GM12864 (cell line): ENCODE data around the gene TBC1D14.
A peak's percentile ranks its signal among the peaks of the same experiment; 100 is the strongest.

ENCODE experiments used
- DNase-seq: peaks from one replicate; pipeline ENCODE4 v3.0.0-alpha.2; 2011; ENCODE audit warnings: low read depth
- H3K4me3 ChIP-seq: 2 replicates; pipeline ENCODE4 v1.5.1; 2011; ENCODE audit warnings: mild to moderate bottlenecking, low read depth, low read length, control low read depth
- TF ChIP-seq, protein P1 (sequence below): IDR thresholded peaks from 2 replicates; pipeline ENCODE4 v1.5.1; 2011; ENCODE audit warnings: low read depth, mild to moderate bottlenecking, moderate library complexity, low read length, control low read depth, inconsistent platforms; ENCODE audit errors: missing control alignments

The TBC1D14 gene

DNA sequence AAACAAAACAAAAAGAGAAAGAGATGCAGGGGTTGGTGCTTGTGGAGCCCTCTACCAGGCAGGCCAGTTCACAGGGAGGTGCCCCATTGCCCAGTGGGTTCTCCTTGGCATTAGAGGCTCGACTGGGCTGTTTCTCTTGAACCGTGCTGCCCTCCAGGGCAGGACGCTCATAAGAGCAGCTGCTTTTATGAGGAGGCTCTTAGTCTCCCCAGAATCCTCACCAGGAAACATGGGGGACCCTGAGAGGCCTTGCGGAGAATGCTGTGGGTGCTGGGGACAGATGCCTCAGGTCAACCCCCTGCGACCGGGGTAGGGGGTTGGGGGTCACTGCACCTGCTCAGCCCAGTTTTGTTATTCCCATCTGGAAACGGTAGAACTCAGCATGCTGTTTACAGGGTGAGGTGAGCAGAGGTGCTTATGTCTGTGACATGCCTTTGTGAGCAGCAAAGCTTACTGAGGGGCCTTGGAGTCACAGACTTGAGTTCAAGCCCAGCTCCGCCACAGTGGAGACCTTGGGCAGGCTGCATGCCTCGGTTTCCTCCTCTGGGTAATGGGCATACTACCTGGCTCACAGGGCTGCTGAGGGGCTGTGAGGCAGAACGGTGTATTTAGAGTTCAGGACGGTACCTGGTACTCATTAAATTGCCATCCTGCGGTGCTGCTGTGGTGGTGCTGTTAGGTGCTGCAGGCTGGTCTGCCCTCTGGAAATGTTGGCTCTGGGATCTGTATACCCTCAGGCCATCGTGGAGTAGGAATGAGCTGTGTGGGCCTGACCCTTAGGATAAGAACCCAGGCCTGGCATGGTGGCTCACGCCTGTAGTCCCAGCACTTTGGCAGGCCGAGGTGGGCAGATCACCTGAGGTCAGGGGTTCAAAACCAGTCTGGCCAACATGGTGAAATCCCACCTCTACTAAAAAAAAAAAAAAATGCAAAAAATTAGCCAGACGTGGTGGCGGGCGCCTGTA, 5.7 kb downstream of the TBC1D14 start:
- no peak overlapping the region for H3K4me3 ChIP-seq
- TF ChIP-seq, protein P1, sequence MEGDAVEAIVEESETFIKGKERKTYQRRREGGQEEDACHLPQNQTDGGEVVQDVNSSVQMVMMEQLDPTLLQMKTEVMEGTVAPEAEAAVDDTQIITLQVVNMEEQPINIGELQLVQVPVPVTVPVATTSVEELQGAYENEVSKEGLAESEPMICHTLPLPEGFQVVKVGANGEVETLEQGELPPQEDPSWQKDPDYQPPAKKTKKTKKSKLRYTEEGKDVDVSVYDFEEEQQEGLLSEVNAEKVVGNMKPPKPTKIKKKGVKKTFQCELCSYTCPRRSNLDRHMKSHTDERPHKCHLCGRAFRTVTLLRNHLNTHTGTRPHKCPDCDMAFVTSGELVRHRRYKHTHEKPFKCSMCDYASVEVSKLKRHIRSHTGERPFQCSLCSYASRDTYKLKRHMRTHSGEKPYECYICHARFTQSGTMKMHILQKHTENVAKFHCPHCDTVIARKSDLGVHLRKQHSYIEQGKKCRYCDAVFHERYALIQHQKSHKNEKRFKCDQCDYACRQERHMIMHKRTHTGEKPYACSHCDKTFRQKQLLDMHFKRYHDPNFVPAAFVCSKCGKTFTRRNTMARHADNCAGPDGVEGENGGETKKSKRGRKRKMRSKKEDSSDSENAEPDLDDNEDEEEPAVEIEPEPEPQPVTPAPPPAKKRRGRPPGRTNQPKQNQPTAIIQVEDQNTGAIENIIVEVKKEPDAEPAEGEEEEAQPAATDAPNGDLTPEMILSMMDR: no peak
- no peak for DNase-seq

DNA sequence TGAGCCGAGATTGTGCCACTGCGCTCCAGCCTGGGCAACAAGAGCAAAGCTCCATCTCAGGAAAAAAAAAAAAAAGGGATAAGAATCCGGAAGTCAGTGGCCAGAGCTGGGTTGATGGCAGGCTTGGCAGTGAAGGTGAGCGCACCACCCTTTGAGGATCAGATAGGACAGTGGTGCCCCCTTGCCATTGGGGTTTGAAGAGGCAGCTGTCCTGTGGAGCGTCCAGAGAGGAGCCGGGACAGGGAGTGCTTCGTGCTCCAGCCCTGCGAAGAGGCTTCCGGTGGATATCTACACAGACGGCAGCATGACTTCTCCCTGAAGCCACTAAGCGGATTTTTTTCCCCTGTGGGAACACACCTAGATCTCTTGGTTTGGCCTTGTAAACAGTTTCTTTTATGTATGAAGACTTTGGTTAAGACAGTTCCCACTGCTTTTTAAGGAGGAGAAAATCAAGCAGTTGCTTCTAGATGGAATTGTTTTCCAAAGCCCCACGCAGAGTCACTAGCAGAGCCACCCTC, 6.5 kb downstream of the TBC1D14 start:
- TF ChIP-seq, protein P1: no peak
- H3K4me3 ChIP-seq: no peak overlapping the region
- DNase-seq: no peak

DNA sequence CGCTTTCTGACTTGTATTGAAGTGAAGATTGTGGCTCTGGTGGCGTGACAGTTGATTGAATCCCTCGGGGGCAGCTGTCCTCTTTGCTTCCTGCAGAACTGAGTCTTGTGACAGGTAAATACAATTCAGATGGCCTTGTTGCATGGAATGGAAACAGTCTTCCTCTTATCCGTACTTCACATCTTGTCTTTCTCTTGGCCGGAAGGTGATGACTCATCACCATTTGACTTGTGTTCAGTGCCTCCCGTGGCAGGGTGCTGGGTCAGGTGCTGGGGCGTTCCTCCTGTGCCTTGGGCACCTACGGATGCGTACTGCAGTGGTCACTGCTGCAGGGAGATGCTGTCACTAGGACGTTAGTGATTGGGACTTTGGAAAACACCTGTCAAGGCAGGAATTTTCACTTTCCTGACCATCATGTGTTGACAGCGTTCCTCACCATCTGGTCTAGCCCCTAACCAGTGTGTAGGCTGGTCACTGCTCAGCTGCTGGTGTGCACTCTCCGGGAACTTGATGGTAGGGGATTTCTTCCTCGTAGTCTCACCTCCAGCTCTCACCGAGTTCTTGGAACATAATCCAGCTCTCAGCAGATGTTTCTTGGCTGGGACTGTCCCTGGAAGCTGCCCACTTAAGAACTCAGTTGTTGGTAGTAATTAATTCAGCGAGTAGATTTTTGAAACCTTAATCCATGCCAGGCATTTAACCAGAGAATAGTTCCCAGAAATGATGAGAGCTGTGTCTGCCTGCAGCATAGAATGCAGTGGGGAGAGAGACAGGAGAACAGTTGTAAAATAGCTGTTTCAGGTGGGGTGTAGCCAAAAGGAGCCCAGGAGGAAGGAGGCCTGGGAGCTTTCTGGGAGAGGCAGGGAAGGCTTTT, 7.2 kb downstream of the TBC1D14 start:
- TF ChIP-seq, protein P1: no peak
- H3K4me3 ChIP-seq: no peak overlapping the region
- DNase-seq: no peak

DNA sequence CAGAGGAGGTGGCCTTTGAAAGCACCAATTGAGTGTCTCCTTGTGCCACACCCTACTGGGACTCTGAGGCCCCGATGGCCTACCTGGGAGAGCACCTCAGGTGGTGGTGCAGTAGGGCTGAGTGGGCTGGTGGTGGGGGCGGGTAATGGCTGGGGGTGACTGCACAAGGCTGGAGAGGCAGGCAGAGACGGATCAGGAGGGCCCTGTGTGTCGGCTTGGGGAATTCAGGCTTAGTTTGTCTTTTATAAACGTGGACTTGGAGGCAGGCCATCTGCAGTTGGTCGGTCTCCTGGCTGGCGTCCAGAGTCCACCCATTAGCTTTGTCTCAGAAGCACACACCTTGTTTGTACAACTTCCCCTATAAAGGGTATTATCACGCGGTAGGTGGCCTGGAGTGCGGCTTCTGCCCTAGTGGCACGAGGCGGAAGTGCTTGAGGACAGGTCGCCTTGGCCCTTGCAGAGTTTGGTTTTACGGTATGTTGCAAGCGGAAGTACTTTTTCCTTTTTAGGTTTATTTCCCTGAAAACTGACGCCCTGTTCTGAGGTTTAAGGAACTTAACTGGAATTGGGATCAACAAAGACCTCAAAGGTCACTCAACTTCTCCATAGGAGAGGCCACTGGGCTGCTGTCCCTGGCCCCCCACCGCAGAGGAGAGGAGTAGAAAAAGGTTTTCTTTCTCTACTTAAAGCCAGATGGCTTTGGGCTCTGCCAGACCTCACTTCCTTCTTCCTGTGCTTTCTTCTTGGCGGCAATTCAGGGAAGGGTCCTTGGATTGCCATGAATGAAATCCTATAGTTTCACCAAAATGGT, 8.0 kb downstream of the TBC1D14 start:
- DNase-seq: peak; percentile 59
- H3K4me3 ChIP-seq: no peak overlapping the region
- TF ChIP-seq, protein P1: peak; percentile 84

GRCh38 chr4:6918338-6918737, 8.7 kb downstream of the TBC1D14 start:
- no peak for DNase-seq
- TF ChIP-seq, protein P1: no peak
- H3K4me3 ChIP-seq: no peak overlapping the region

DNA sequence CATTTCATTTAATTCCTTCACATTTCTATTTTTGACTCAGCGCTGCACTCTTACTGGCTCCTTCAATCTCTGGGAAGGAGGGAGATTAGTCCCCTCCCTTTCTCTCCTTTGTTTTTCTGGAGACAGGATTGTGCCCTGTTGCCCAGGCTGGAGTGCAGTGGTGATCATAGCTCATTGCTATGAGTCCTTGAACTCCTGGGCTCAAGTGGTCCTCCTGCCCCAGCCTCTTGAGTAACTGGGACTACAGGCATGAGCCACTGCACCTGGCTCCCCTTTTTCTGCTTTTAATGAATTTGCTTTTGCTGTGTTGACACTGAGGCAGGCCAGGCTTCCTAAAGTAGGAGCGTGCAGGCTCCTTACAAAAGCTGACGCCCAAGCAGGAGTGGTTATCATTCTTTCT, 10.5 kb downstream of the TBC1D14 start:
- H3K4me3 ChIP-seq: no peak overlapping the region
- no peak for DNase-seq
- TF ChIP-seq, protein P1: no peak
